ENCODE measurements around the gene ZCRB1. TPM values are rescaled to one million over a fixed set of nuclear protein-coding genes. Genes with fewer than 3 reads are reported as not detected.

Gene ZCRB1
- total RNA-seq, 1 experiment from 2014 or later, result 68.1 TPM

DNA sequence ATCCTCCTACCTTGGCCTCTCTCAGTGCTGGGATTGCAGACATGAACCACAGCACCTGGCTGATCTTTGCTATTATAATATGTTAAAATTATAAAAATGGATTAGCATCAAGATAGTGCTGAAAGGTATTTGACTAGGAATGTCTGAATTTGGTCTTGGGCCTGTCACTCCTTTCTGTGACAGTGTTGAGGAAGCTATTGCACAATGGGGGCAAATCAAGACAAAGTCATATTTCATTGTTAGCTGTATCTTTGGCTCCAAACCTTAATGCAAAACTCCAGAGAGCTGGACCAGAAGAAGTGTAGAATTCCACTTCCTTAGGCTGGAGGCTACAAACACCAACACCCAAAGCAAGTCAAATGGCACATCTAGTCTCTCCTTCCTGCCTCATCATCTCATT, 42.2 kb downstream of the ZCRB1 start (continued):
- no peak for TF ChIP-seq CEBPB (IDR thresholded peaks at IDR 0.05; ENCODE audit: low read depth)

DNA sequence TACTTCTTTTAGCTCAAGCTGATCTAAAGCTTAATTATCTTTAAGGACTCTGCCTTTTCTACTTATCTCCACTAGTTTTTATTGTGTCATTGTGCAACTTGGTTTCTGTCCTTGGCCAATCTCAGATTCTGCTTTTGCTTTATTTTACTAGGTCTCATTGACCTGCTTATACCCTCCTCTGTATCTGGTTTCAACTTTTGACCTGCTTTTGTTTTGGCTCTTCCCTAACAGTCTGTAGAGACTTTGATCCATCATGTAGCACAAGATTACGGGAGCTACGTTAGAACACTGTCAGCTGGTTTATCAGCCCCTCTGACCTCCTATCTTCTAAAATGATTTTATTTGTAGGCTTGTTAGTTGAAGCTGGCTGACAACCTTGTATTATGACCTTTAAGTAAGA, 43.6 kb downstream of the ZCRB1 start:
- ChIA-PET POLR2A (interaction anchor here (0.5 kb wide), 1 partner anchor 16 kb away, joined by 4 read pairs; no protein-coding TSS in a partner anchor), CTCF (no interaction called here)

More for the DNA sequence above, 43.6 kb downstream of the ZCRB1 start:
- H3K27me3 ChIP-seq (ENCODE audit: insufficient read depth, low read length), result no peaks in the 10 kb centered on the region
- no TSS peak for BruUV-seq (replicated peaks)
- no peaks in the 10 kb centered on the region for H3K4me1 ChIP-seq (ENCODE audit: control insufficient read depth in 1 of 2, insufficient read depth in 2 of 2, low read length in 2 of 2)
- H3K4me3 ChIP-seq (replicated peaks in 1 of 2; ENCODE audit: low read depth in 1 of 2, low read length in 2 of 2), result no peak overlapping the region
- no peaks in the 10 kb centered on the region for H3K79me2 ChIP-seq (ENCODE audit: insufficient read depth, low read length)
- H3K9me3 ChIP-seq (ENCODE audit: control insufficient read depth in 1 of 2, insufficient read depth in 1 of 2, low read depth in 1 of 2, low read length in 2 of 2), result no peaks in the 10 kb centered on the region
- H3K4me2 ChIP-seq (ENCODE audit: low read length), result no peak overlapping the region
- RAD21 ChIA-PET (ENCODE audit: low non-redundant PET in 1 of 2, low total read pairs in 2 of 2, uncharacterized antibody in 2 of 2, unreplicated experiment in 2 of 2), result no interaction called here
- no peak overlapping the region for H3K27ac ChIP-seq (ENCODE audit: low read depth, low read length)
- no peaks in the 10 kb centered on the region for H3K9me2 ChIP-seq (ENCODE audit: insufficient read depth)
- intact Hi-C loops (cut with micrococcal nuclease), result no loop called here
- TF ChIP-seq CBX3 (IDR thresholded peaks at IDR 0.05; ENCODE audit: low read depth) (no peak), YY1 (IDR thresholded peaks at IDR 0.05; ENCODE audit: extremely low read depth, insufficient replicate concordance, low read depth, low read length) (no peak), ZNF274 (IDR thresholded peaks at IDR 0.05; ENCODE audit: low read depth, low read length) (no peak), JUND (IDR thresholded peaks at IDR 0.05) (no peak), ELF1 (IDR thresholded peaks at IDR 0.05; ENCODE audit: borderline replicate concordance, low read depth) (no peak), CEBPB (IDR thresholded peaks at IDR 0.05; ENCODE audit: low read depth) (no peak), ZFX (IDR thresholded peaks at IDR 0.05) (no peak), POLR2A (IDR thresholded peaks at IDR 0.05; ENCODE audit: borderline replicate concordance, extremely low read depth, insufficient read depth, insufficient read length) (no peak), SP1 (IDR thresholded peaks at IDR 0.05; ENCODE audit: low read depth) (no peak), POLR2AphosphoS5 (IDR thresholded peaks at IDR 0.05; ENCODE audit: low read depth, low read length) (no peak), SIN3A (IDR thresholded peaks at IDR 0.05; ENCODE audit: low read depth) (no peak), TCF7L2 (IDR thresholded peaks at IDR 0.05; ENCODE audit: borderline replicate concordance, extremely low read depth, insufficient read depth, insufficient read length) (no peak), RAD21 (IDR thresholded peaks at IDR 0.05; ENCODE audit: low read depth) (no peak), EZH2 (IDR thresholded peaks at IDR 0.05) (no peak)
- TF ChIP-seq, protein P1, sequence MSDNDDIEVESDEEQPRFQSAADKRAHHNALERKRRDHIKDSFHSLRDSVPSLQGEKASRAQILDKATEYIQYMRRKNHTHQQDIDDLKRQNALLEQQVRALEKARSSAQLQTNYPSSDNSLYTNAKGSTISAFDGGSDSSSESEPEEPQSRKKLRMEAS (IDR thresholded peaks at IDR 0.05), result no peak
- TF ChIP-seq, protein P2, sequence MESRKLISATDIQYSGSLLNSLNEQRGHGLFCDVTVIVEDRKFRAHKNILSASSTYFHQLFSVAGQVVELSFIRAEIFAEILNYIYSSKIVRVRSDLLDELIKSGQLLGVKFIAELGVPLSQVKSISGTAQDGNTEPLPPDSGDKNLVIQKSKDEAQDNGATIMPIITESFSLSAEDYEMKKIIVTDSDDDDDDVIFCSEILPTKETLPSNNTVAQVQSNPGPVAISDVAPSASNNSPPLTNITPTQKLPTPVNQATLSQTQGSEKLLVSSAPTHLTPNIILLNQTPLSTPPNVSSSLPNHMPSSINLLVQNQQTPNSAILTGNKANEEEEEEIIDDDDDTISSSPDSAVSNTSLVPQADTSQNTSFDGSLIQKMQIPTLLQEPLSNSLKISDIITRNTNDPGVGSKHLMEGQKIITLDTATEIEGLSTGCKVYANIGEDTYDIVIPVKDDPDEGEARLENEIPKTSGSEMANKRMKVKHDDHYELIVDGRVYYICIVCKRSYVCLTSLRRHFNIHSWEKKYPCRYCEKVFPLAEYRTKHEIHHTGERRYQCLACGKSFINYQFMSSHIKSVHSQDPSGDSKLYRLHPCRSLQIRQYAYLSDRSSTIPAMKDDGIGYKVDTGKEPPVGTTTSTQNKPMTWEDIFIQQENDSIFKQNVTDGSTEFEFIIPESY (IDR thresholded peaks at IDR 0.05; ENCODE audit: extremely low read depth, insufficient replicate concordance, low read length), result no peak
- no peak for ATAC-seq
- H2AFZ ChIP-seq (ENCODE audit: low read depth, low read length, poor library complexity, severe bottlenecking), result no peak overlapping the region
- no peak overlapping the region for H3K9ac ChIP-seq (ENCODE audit: low read length)
- no peaks in the 10 kb centered on the region for H4K20me1 ChIP-seq (ENCODE audit: insufficient read depth)
- no peak for DNase-seq (ENCODE audit: low read depth, low spot score)
- H3K36me3 ChIP-seq (ENCODE audit: control insufficient read depth in 1 of 2, insufficient read depth in 2 of 2, low read length in 2 of 2), result no peaks in the 10 kb centered on the region
